ENCODE measurements around the gene TRPV4. TPM values are rescaled to one million over a fixed set of nuclear protein-coding genes. Genes with fewer than 3 reads are reported as not detected.
A peak's percentile ranks its signal among the peaks of the same experiment; 100 is the strongest.
"Not testable (repeated sequence)": the region's sequence is repeated elsewhere in the genome, so short reads cannot be mapped to it uniquely, and the experiment has no call there.

TRPV4 gene
- total RNA-seq, 1 experiment from 2014 or later, result 2.4 TPM

DNA sequence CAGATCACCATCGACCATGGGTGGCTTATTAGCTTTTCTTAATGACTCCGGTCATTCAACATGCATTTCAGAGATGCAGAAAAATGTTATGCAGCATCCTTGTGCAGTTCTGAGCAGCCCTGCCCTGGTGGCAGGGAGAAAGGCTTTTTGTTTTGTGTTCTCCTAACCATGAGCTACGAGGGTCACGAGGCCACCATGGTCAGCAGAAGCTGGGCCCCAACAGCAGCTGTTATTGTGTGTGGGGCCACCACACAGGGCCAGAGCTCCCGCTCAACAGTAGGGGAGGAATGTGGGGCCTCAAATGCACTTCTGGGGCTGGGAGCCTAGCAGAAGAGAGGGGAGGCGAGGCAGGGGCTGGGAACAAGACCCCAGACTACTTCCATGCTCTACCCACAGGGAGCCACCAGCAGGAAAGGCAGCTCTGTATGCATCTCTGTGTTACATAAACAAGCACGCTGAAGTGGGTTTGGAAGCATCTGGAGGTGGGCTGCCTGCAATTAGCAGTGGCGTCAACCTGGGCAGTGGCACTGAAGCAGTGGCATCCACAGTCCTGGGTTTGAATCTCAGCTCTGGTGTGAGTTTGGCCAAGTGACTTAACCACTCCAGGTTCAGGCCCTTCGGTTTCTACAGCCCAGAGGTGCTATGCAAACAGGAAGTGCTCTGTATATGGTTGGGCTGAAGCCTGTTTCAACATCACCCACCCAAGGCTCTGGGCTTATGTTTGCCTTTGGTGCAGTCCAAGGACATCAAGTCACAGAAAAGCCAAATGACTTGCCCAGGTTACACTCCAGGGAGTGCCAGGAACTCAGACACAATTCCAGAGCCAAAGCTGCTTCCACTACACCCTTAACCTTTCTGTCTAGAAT is 30.9 kb upstream of the TRPV4 start:
- TF ChIP-seq EZH2phosphoT487 (IDR thresholded peaks at IDR 0.05; ENCODE audit: borderline replicate concordance, low read length) (no peak), EZH2 (IDR thresholded peaks at IDR 0.05; ENCODE audit: low read length, unreplicated experiment) (no peak)
- TF ChIP-seq, protein P1, sequence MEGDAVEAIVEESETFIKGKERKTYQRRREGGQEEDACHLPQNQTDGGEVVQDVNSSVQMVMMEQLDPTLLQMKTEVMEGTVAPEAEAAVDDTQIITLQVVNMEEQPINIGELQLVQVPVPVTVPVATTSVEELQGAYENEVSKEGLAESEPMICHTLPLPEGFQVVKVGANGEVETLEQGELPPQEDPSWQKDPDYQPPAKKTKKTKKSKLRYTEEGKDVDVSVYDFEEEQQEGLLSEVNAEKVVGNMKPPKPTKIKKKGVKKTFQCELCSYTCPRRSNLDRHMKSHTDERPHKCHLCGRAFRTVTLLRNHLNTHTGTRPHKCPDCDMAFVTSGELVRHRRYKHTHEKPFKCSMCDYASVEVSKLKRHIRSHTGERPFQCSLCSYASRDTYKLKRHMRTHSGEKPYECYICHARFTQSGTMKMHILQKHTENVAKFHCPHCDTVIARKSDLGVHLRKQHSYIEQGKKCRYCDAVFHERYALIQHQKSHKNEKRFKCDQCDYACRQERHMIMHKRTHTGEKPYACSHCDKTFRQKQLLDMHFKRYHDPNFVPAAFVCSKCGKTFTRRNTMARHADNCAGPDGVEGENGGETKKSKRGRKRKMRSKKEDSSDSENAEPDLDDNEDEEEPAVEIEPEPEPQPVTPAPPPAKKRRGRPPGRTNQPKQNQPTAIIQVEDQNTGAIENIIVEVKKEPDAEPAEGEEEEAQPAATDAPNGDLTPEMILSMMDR (conservative IDR thresholded peaks at IDR 0.05; ENCODE audit: low read depth, low read length), result no peak
- Histone ChIP-seq H4K20me1 (ENCODE audit: low read length) (no peaks in the 10 kb centered on the region), H3K4me3 (ENCODE audit: low read length) (no peak overlapping the region), H3K9ac (ENCODE audit: low read length) (no peak overlapping the region), H3K9me2 (replicated peaks; ENCODE audit: low read length) (no peaks in the 10 kb centered on the region), H3K79me2 (ENCODE audit: low read length) (peaks cover 12% of the 10 kb centered on the region), H3K4me1 (ENCODE audit: insufficient read depth, low read length) (peaks cover 19% of the 10 kb centered on the region), H3K27ac (ENCODE audit: low read length) (no peak overlapping the region), H3K4me2 (ENCODE audit: low read length) (no peak overlapping the region), H3F3A (ENCODE audit: low read length, unreplicated experiment) (no peaks in the 10 kb centered on the region), H3K9me3 (ENCODE audit: low read length) (no peaks in the 10 kb centered on the region), H3K36me3 (ENCODE audit: low read depth, low read length) (no peaks in the 10 kb centered on the region), H2AFZ (ENCODE audit: low read length) (no peak overlapping the region), H3K27me3 (ENCODE audit: low read length) (no peaks in the 10 kb centered on the region)
- DNase-seq, result peak; percentile 21
- BruUV-seq (replicated peaks), result no TSS peak
- intact Hi-C loops (cut with micrococcal nuclease), result no loop called here
- CTCF ChIA-PET, result no interaction called here
- POLR2A ChIA-PET (ENCODE audit: unreplicated experiment), result no interaction called here
- ATAC-seq, result peak; percentile 31

DNA sequence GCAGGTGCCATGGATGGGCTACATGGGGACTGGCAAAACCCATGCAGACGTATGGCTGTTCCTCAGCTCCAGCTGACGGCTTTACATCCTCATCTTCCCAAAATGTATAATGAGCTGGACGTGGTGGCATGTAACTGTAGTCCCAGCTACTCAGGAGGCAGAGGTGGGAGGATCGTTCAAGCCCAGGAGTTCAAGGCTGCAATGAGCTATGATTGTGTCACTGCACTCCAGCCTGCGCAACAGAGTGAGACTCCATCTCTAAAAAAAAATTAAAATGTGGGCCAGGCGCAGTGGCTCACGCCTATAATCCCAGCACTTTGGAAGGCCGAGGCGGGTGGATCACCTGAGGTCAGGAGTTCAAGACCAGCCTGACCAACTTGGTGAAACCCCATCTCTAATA is 29.3 kb upstream of the TRPV4 start:
- H3K27ac ChIP-seq (ENCODE audit: low read length); H3K9me3 ChIP-seq (ENCODE audit: low read length): not testable (repeated sequence)
- peaks cover 12% of the 10 kb centered on the region for H3K79me2 ChIP-seq (ENCODE audit: low read length)

DNA sequence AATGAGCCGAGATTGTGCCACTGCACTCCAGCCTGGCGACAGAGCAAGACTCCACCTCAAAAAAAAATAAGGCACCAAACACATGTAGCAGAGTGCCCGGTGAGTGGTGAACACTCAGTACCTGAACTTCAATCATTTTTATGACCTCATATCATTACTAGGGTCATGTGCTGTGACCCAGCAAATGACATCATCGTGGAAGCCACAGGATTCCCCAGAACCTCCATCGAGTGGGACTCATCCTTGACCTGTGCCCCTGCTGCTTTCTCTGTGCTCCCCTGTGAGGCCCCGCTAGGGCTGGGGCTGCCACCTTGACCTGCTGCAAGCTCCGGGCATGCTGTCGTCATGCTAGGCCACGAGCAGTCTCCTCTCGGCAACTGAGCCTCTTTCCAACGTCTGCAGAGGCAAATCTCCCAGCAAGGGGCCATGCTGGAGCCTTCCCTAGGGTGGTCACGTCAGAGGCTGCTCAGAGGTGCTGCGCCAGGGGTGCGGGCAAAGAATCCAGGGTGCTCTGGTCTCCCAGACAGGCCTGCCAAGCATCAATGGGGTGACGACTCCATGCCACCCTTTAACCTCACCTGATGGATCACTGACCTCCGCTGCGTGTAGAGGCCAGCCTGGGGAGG is 28.6 kb upstream of the TRPV4 start:
- no peak overlapping the region for H3K27ac ChIP-seq (ENCODE audit: low read length)
- no peak for DNase-seq
- H3K9me3 ChIP-seq (ENCODE audit: low read length), result no peaks in the 10 kb centered on the region
- no peak overlapping the region for H3K4me2 ChIP-seq (ENCODE audit: low read length)
- CTCF ChIA-PET, result no interaction called here
- intact Hi-C loops (cut with micrococcal nuclease), result no loop called here
- no peak overlapping the region for H3K4me3 ChIP-seq (ENCODE audit: low read length)
- H3K9ac ChIP-seq (ENCODE audit: low read length), result no peak overlapping the region
- no TSS peak for BruUV-seq (replicated peaks)
- no peaks in the 10 kb centered on the region for H3K27me3 ChIP-seq (ENCODE audit: low read length)
- TF ChIP-seq, protein P1 (conservative IDR thresholded peaks at IDR 0.05; ENCODE audit: low read depth, low read length), result no peak
- no peak for TF ChIP-seq EZH2phosphoT487 (IDR thresholded peaks at IDR 0.05; ENCODE audit: borderline replicate concordance, low read length)
- H3F3A ChIP-seq (ENCODE audit: low read length, unreplicated experiment), result no peaks in the 10 kb centered on the region
- no peak overlapping the region for H2AFZ ChIP-seq (ENCODE audit: low read length)
- H3K9me2 ChIP-seq (replicated peaks; ENCODE audit: low read length), result no peaks in the 10 kb centered on the region
- no peaks in the 10 kb centered on the region for H3K36me3 ChIP-seq (ENCODE audit: low read depth, low read length)
- H4K20me1 ChIP-seq (ENCODE audit: low read length), result no peaks in the 10 kb centered on the region
- ATAC-seq, result no peak
- peaks cover 16% of the 10 kb centered on the region for H3K4me1 ChIP-seq (ENCODE audit: insufficient read depth, low read length)
- peaks cover 12% of the 10 kb centered on the region for H3K79me2 ChIP-seq (ENCODE audit: low read length)
- POLR2A ChIA-PET (ENCODE audit: unreplicated experiment), result no interaction called here

More for the DNA sequence above, 29.3 kb upstream of the TRPV4 start:
- ATAC-seq; BruUV-seq (replicated peaks); H3K27me3 ChIP-seq (ENCODE audit: low read length); CTCF ChIA-PET; H4K20me1 ChIP-seq (ENCODE audit: low read length); POLR2A ChIA-PET (ENCODE audit: unreplicated experiment); H3K9me2 ChIP-seq (replicated peaks; ENCODE audit: low read length); H3F3A ChIP-seq (ENCODE audit: low read length, unreplicated experiment); intact Hi-C loops (cut with micrococcal nuclease); H3K4me2 ChIP-seq (ENCODE audit: low read length); H3K36me3 ChIP-seq (ENCODE audit: low read depth, low read length); H2AFZ ChIP-seq (ENCODE audit: low read length); H3K9ac ChIP-seq (ENCODE audit: low read length); H3K4me3 ChIP-seq (ENCODE audit: low read length); DNase-seq: not testable (repeated sequence)
- peaks cover 16% of the 10 kb centered on the region for H3K4me1 ChIP-seq (ENCODE audit: insufficient read depth, low read length)

Data from PC-3 (cell line).